HL-60/S4 treated with phorbol 12-myristate 13-acetate at 8.2 ng/mL for 4 days and 3 days (cell line): ENCODE results near the gene NT5C2.

Experiments
- in situ Hi-C: fragments of 300-500 bp; cut with MboI; formaldehyde crosslinking; loops from 2 replicates; pipeline ENCODE4 v1.15.0; 2022; ENCODE audit warnings: low sequenced_read_pairs

The NT5C2 gene

DNA sequence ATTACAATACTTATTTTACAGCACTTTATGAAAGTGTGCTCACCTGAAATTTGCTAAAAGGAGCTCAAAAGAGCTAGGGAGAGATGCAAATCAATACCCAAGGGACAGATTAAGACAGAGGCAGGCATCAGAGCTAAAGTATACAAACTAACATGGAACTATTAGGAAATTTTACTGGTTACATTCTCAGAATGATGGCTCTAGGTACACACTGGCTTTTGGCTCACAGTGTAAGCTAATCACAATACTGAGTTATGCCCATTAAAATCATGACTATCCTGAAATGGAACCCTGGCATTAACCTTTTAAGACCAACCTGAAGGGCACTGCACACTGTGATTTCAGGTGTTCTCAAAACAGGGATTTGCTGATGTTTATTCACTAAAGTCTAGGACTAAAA, 98.1 kb downstream of the NT5C2 start:
- in situ Hi-C loops, result no loop called here

DNA sequence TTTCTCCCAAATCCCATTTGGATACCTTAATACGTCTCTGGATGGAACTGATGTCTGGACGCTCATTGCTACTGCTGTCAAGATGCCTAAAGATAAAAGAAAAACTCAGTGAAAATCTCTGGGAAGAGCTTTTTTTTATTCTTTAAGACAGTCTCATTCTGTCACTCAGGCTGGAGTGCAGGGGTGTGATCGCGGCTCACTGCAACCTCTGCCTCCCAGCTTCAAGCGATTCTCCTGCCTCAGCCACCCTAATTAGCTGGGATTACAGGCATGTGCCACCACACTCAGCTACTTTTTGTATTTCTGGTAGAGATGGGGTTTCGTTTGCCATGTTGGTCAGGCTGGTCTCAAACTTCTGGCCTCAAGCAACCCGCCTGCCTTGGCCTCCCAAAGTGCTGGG, 102.2 kb downstream of the NT5C2 start:
- in situ Hi-C loops, result no loop called here

GRCh38 chr10:103089493-103089892, 103.6 kb downstream of the NT5C2 start:
- in situ Hi-C loops, result no loop called here

DNA sequence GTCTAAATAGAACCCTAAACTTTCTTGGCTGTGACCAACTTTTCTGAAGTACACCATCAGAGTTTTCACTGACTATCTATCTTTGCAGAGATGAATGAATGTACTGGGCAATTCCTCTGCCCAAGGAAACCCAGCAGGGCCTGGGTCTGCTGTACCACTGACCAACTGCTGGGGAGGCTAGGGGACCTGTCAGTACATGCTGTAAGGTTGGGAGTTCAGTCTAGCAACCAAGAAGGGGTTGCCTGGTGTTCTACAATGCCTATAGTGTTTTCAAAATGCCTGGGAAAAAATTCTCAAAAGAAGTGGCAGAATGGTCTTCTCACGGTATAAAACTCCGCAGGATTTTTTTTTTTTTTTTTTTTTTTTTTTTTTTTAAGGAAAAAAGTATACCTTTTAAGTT, 106.3 kb downstream of the NT5C2 start:
- in situ Hi-C loops, result no loop called here

GRCh38 chr10:103086261-103086660, 106.8 kb downstream of the NT5C2 start:
- in situ Hi-C loops, result no loop called here

- in situ Hi-C loops, result no loop called here
Measured at GRCh38 chr10:103083977-103084320, 109.1 kb downstream of the NT5C2 start.

- in situ Hi-C loops, result no loop called here
Measured at GRCh38 chr10:103083266-103083976, 109.7 kb downstream of the NT5C2 start.

- in situ Hi-C loops, result no loop called here
Measured at GRCh38 chr10:103082683-103083082, 110.4 kb downstream of the NT5C2 start.

GRCh38 chr10:103080891-103081581, 112.0 kb downstream of the NT5C2 start:
- in situ Hi-C loops, result no loop called here

- in situ Hi-C loops, result no loop called here
Measured at GRCh38 chr10:103079946-103080345, 113.1 kb downstream of the NT5C2 start.

DNA sequence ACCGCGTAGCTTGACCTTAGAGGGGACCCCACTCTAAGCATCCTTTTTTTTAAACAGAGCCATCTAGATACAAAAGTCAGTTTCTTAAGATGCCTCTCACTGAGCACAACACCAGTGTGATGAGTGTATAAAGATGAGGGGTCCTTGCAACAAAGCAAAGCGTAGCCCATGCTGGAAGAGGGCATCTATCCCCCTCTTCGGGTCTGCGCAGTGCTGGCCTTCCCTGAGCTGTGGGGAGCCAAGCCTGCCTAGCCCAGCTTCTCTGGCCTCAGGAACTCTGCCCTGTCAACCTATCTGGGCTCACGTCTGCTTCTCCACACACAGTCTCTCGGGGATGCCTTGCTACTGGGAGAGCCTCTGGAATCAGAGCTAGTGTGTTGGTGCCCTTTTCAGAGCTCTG, 114.0 kb downstream of the NT5C2 start:
- in situ Hi-C loops, result no loop called here

- in situ Hi-C loops, result no loop called here
Measured at GRCh38 chr10:103078676-103079075, 114.4 kb downstream of the NT5C2 start.

GRCh38 chr10:103078309-103078615, 114.8 kb downstream of the NT5C2 start:
- in situ Hi-C loops, result no loop called here

DNA sequence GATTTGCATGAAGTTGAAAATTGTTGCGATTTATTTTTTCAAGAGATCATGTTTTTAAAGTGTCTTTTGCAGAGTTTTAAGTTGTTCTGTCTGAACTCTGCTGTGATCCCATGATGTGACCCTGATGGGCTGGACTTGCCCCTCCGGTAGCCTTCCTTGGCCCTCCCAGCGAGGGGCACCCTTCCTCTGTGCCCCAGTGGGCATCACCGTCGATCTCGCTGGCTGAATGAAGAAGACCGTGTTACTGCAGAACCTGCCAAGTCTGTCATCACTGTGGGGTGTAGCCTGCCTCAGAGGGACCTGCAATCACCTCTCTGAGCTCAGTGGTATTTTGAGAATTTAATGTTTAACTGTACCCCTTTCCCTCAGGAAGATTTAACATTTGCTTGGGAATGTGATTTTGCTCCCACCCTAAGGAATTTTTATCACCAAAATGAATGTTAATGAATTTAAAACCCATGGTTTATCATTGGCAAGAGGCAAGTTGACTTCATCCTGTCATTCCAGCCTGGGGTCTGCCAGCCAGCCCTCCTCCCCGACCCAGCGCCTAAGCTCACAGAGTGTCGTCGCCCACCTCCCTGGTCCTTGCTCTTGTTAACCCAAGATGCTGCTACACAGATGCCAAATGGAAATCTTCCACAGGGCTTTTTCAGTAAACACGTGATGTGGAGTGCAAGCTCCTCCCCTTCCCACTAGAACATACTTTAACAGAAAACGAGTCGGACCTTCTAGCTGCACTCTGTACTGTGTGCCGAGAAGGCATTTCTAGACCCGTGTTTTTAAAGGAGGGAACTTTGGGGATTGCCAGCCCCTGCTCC, 115.4 kb downstream of the NT5C2 start:
- in situ Hi-C loops, result no loop called here

GRCh38 chr10:103077020-103077419, 116.1 kb downstream of the NT5C2 start:
- in situ Hi-C loops, result no loop called here

DNA sequence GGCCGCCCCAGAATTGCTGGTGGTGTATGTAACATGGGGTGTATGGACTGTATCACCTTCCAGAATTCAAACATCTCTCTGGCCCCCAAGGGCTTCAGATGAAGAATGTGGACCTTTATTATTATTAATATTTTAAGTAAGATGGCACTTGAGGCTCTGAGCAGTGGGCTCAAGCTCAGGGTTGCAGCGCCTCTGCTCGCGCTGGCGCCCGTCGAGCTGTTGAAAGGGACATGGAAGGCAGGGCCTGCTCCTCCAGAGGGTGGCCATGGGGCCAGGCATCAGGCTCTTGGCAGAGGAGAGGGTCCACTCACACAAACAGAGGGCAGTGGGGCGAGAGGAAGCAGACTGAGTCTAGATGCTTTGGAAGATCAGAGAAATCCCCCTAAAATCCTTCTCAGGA, 120.2 kb downstream of the NT5C2 start:
- in situ Hi-C loops, result loop anchor here (25.0 kb wide), 1 partner anchor 336 kb away; the partner anchor contains the start of gene WBP1L

DNA sequence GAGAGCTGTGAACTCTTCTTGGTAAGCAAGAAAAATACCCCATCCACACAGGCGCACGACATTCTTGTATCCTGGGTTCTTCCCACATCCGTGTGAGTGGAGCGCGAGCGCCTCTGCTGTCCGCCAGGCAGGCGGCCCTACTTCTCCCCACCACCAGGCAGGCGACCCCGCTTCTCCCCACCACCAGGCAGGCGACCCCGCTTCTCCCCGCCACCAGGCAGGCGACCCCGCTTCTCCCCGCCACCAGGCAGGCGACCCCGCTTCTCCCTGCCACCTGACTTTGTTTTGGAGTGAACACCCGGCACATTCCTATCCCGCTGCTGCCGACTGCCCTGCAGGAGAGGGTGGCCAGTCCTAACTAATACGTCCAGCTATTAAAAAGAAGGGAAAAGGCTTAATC, 120.8 kb downstream of the NT5C2 start:
- in situ Hi-C loops, result loop anchor here (25.0 kb wide), 1 partner anchor 335 kb away; the partner anchor contains the start of gene WBP1L

DNA sequence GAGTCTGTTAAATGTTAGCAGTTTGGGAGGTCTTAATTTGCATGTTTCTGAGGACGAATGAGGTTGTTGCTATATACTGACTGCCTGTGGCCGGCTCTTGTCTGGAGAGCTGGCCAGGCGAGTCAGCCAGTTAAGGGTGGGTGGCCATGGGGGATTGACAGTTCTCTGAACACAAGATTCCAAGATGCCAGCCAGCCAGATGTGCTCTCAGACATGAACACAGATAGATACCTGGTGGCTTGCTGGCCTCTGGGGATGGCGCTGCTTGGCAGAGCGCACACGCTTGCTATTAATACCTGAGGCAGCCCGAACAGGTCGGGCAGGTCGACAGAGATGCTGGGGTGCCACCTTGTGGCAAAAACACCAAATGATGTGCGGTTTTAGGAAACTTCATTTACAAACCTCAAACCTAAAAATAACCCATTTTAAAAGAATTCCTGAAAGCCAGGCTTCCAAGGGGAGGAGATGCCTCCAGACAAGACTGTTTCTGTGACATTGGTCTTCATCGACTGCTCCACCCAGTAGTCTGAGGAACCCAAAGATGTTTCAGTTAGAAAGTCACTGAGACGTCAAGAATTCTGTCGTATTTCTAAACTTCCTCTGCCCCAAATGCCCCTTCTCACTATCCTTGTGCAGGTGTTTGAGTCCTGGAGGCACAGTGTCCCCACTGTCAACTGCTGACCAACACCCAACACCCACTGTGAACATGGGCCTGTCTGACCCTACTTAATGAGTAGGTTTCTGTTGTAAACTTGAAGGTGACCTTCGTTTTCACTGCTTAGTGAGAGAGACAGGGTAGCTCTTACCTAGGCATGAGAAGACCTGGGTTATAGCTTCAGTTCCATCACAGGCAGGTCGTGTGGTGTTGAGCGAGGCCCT, 123.4 kb downstream of the NT5C2 start:
- in situ Hi-C loops, result loop anchor here (10.0 to 25.0 kb wide), 2 partner anchors 235 to 332 kb away; partner anchors contain the start of genes CYP17A1 and WBP1L

DNA sequence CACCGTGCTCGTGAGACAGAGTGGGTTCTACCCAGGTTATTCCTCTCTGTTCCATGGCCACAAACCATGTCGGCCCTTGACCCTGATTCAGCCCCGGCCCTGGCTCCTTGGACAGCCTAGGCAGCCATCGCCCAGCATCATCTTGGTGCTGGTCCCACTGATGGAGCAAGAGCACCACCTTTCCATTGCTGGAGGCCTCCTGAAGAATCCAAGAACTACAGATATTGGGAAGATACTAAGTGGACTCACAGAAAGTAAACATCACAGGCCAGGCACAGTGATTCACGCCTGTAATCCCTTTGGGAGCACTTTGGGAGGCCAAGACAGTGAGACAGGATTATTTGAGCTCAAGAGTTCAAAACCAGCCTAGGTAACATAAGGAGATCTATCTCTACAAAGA, 125.1 kb downstream of the NT5C2 start:
- in situ Hi-C loops, result loop anchor here (10.0 to 25.0 kb wide), 2 partner anchors 233 to 331 kb away; partner anchors contain the start of genes CYP17A1 and WBP1L

DNA sequence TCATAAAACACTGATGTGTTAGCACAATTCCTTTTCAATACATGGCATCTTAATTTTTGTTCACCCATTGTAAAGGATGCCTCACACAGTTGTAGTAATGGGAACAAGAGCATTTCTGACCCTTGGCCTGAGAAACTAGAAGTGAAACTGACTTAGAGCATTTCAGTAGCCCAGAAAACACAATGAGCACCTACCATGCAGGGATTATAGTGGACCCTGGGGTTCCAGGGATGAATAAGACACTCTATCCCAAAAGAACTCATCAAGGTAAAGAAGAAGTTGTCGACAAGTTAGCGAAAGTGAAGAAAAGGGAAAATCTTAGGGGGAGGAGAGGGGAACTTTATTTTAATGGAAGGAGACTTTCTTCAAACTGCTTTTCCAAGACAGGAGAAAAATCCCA, 125.6 kb downstream of the NT5C2 start:
- in situ Hi-C loops, result loop anchor here (10.0 to 25.0 kb wide), 2 partner anchors 233 to 330 kb away; partner anchors contain the start of genes CYP17A1 and WBP1L

- in situ Hi-C loops, result loop anchor here (10.0 to 25.0 kb wide), 2 partner anchors 232 to 330 kb away; partner anchors contain the start of genes CYP17A1 and WBP1L
Measured at GRCh38 chr10:103067099-103067477, 126.0 kb downstream of the NT5C2 start.
